ENCODE measurements around the gene WDSUB1. TPM values are rescaled to one million over a fixed set of nuclear protein-coding genes. Genes with fewer than 3 reads are reported as not detected.
A peak's percentile ranks its signal among the peaks of the same experiment; 100 is the strongest.

Gene WDSUB1
- total RNA-seq: 1 to 10 TPM; 5.3 to 5.9 TPM

- peak; percentile 29 for DNase-seq
- no peak for ATAC-seq
- H3K4me1 Mint-ChIP-seq (ENCODE audit: low read depth): peaks cover 23% of the 10 kb centered on the region
These were observed at the start of gene WDSUB1 for GRCh38 chr2:159285929-159286708. WDSUB1 (minus strand) TSS chr2:159286703; CDS start chr2:159283069, 3,634 bp downstream.

GRCh38 chr2:159326569-159327255 lies 40.2 kb upstream of the WDSUB1 start:
- H3K27me3 Mint-ChIP-seq (ENCODE audit: low read depth): no peaks in the 10 kb centered on the region

More at GRCh38 chr2:159285929-159286708, at the start of gene WDSUB1:
- H3K9me3 Mint-ChIP-seq (ENCODE audit: insufficient read depth): no peaks in the 10 kb centered on the region
- peak within 1 kb of the TSS; percentile 85 for H3K27ac Mint-ChIP-seq
- peaks cover 4% of the 10 kb centered on the region for H3K36me3 Mint-ChIP-seq (ENCODE audit: low read depth)
- POLR2A ChIA-PET: interaction anchor here (0.6 to 2.1 kb wide), 5 partner anchors 11 to 618 kb away, joined by 3 to 14 read pairs (median 3); partner anchors contain the start of genes LY75 and MARCHF7
- H3K4me3 Mint-ChIP-seq: peak within 1 kb of the TSS; percentile 85
- H3K27me3 Mint-ChIP-seq (ENCODE audit: low read depth): no peaks in the 10 kb centered on the region
- CTCF ChIA-PET: interaction anchor here (1.8 kb wide), 1 partner anchor 426 kb away, joined by 4 read pairs; no protein-coding TSS in a partner anchor

GRCh38 chr2:159322419-159322818 lies 35.9 kb upstream of the WDSUB1 start:
- POLR2A ChIA-PET: no interaction called here
- no peak for DNase-seq
- no peak overlapping the region for H3K27ac Mint-ChIP-seq
- H3K4me1 Mint-ChIP-seq (ENCODE audit: low read depth): no peaks in the 10 kb centered on the region
- H3K36me3 Mint-ChIP-seq (ENCODE audit: low read depth): no peaks in the 10 kb centered on the region
- H3K9me3 Mint-ChIP-seq (ENCODE audit: insufficient read depth): no peaks in the 10 kb centered on the region
- CTCF ChIA-PET: no interaction called here
- no peaks in the 10 kb centered on the region for H3K27me3 Mint-ChIP-seq (ENCODE audit: low read depth)
- ATAC-seq: no peak
- H3K4me3 Mint-ChIP-seq: no peak overlapping the region

More at GRCh38 chr2:159326569-159327255, 40.2 kb upstream of the WDSUB1 start:
- H3K27ac Mint-ChIP-seq: no peak overlapping the region
- no peak for DNase-seq
- POLR2A ChIA-PET: no interaction called here
- H3K9me3 Mint-ChIP-seq (ENCODE audit: insufficient read depth): no peaks in the 10 kb centered on the region
- CTCF ChIA-PET: no interaction called here
- H3K4me3 Mint-ChIP-seq: no peak overlapping the region
- no peaks in the 10 kb centered on the region for H3K4me1 Mint-ChIP-seq (ENCODE audit: low read depth)
- H3K36me3 Mint-ChIP-seq (ENCODE audit: low read depth): no peaks in the 10 kb centered on the region
- no peak for ATAC-seq

- Mint-ChIP-seq H3K4me3 (no peak overlapping the region), H3K9me3 (ENCODE audit: insufficient read depth) (peaks cover 5% of the 10 kb centered on the region), H3K27ac (no peak overlapping the region), H3K36me3 (ENCODE audit: low read depth) (no peaks in the 10 kb centered on the region), H3K4me1 (ENCODE audit: low read depth) (no peaks in the 10 kb centered on the region), H3K27me3 (ENCODE audit: low read depth) (no peaks in the 10 kb centered on the region)
- no peak for ATAC-seq
- DNase-seq: no peak
- POLR2A ChIA-PET: no interaction called here
- CTCF ChIA-PET: no interaction called here
These were observed 31.0 kb upstream of the WDSUB1 start for GRCh38 chr2:159317392-159318088.

GRCh38 chr2:159307942-159308341 lies 21.4 kb upstream of the WDSUB1 start:
- POLR2A ChIA-PET: no interaction called here
- peaks cover 2% of the 10 kb centered on the region for H3K9me3 Mint-ChIP-seq (ENCODE audit: insufficient read depth)
- CTCF ChIA-PET: no interaction called here
- H3K36me3 Mint-ChIP-seq (ENCODE audit: low read depth): no peaks in the 10 kb centered on the region
- H3K4me3 Mint-ChIP-seq: no peak overlapping the region
- no peak for ATAC-seq
- H3K27ac Mint-ChIP-seq: no peak overlapping the region
- no peaks in the 10 kb centered on the region for H3K4me1 Mint-ChIP-seq (ENCODE audit: low read depth)
- peaks cover 7% of the 10 kb centered on the region for H3K27me3 Mint-ChIP-seq (ENCODE audit: low read depth)
- DNase-seq: no peak

GRCh38 chr2:159300586-159300985 lies 14.1 kb upstream of the WDSUB1 start:
- no peaks in the 10 kb centered on the region for H3K9me3 Mint-ChIP-seq (ENCODE audit: insufficient read depth)
- H3K4me1 Mint-ChIP-seq (ENCODE audit: low read depth): no peaks in the 10 kb centered on the region
- peaks cover 5% of the 10 kb centered on the region for H3K27me3 Mint-ChIP-seq (ENCODE audit: low read depth)
- ChIA-PET POLR2A (no interaction called here), CTCF (no interaction called here)
- H3K36me3 Mint-ChIP-seq (ENCODE audit: low read depth): no peaks in the 10 kb centered on the region
- ATAC-seq (no peak), DNase-seq (no peak)
- H3K27ac Mint-ChIP-seq: no peak overlapping the region
- no peak overlapping the region for H3K4me3 Mint-ChIP-seq

GRCh38 chr2:159298967-159299366 lies 12.5 kb upstream of the WDSUB1 start:
- DNase-seq: no peak
- CTCF ChIA-PET: no interaction called here
- no peak overlapping the region for H3K4me3 Mint-ChIP-seq
- no peak overlapping the region for H3K27ac Mint-ChIP-seq
- no peaks in the 10 kb centered on the region for H3K4me1 Mint-ChIP-seq (ENCODE audit: low read depth)
- peaks cover 5% of the 10 kb centered on the region for H3K27me3 Mint-ChIP-seq (ENCODE audit: low read depth)
- no peak for ATAC-seq
- H3K36me3 Mint-ChIP-seq (ENCODE audit: low read depth): no peaks in the 10 kb centered on the region
- H3K9me3 Mint-ChIP-seq (ENCODE audit: insufficient read depth): no peaks in the 10 kb centered on the region
- POLR2A ChIA-PET: no interaction called here

GRCh38 chr2:159297042-159297707 lies 10.7 kb upstream of the WDSUB1 start:
- no peak for DNase-seq
- H3K27me3 Mint-ChIP-seq (ENCODE audit: low read depth): peaks cover 5% of the 10 kb centered on the region
- ATAC-seq: no peak
- H3K4me3 Mint-ChIP-seq: no peak overlapping the region
- H3K27ac Mint-ChIP-seq: no peak overlapping the region
- CTCF ChIA-PET: no interaction called here
- no peaks in the 10 kb centered on the region for H3K4me1 Mint-ChIP-seq (ENCODE audit: low read depth)
- no peaks in the 10 kb centered on the region for H3K36me3 Mint-ChIP-seq (ENCODE audit: low read depth)
- POLR2A ChIA-PET: interaction anchor here (1.3 kb wide), 1 partner anchor 10 kb away, joined by 3 read pairs; the partner anchor contains the start of gene WDSUB1
- H3K9me3 Mint-ChIP-seq (ENCODE audit: insufficient read depth): no peaks in the 10 kb centered on the region

GRCh38 chr2:159292157-159292556 lies 5.7 kb upstream of the WDSUB1 start:
- no peaks in the 10 kb centered on the region for H3K9me3 Mint-ChIP-seq (ENCODE audit: insufficient read depth)
- no peaks in the 10 kb centered on the region for H3K27me3 Mint-ChIP-seq (ENCODE audit: low read depth)
- peaks cover 14% of the 10 kb centered on the region for H3K4me1 Mint-ChIP-seq (ENCODE audit: low read depth)
- no peaks in the 10 kb centered on the region for H3K36me3 Mint-ChIP-seq (ENCODE audit: low read depth)
- H3K4me3 Mint-ChIP-seq: no peak overlapping the region
- ChIA-PET POLR2A (no interaction called here), CTCF (no interaction called here)
- no peak for ATAC-seq
- H3K27ac Mint-ChIP-seq: no peak overlapping the region
- no peak for DNase-seq

GRCh38 chr2:159290289-159290907 lies 3.9 kb upstream of the WDSUB1 start:
- CTCF ChIA-PET: interaction anchor here (0.8 kb wide), 1 partner anchor 157 kb away, joined by 3 read pairs; no protein-coding TSS in a partner anchor

GRCh38 chr2:159287733-159288132 lies 1.2 kb upstream of the WDSUB1 start:
- DNase-seq (no peak), ATAC-seq (no peak)
- Mint-ChIP-seq H3K4me1 (ENCODE audit: low read depth) (peaks cover 23% of the 10 kb centered on the region), H3K9me3 (ENCODE audit: insufficient read depth) (no peaks in the 10 kb centered on the region), H3K27me3 (ENCODE audit: low read depth) (no peaks in the 10 kb centered on the region), H3K27ac (no peak overlapping the region), H3K36me3 (ENCODE audit: low read depth) (no peaks in the 10 kb centered on the region), H3K4me3 (no peak overlapping the region)
- ChIA-PET POLR2A (interaction anchor here (0.6 to 0.7 kb wide), 2 partner anchors 51 to 424 kb away, joined by 3 to 5 read pairs; partner anchors contain the start of gene MARCHF7), CTCF (interaction anchor here (0.6 to 1.8 kb wide), 4 partner anchors 53 to 1128 kb away, joined by 3 to 4 read pairs (median 3); no protein-coding TSS in a partner anchor)

More at GRCh38 chr2:159290289-159290907, 3.9 kb upstream of the WDSUB1 start:
- DNase-seq (peak; percentile 43), ATAC-seq (no peak)
- Mint-ChIP-seq H3K9me3 (ENCODE audit: insufficient read depth) (no peaks in the 10 kb centered on the region), H3K4me3 (no peak overlapping the region), H3K27me3 (ENCODE audit: low read depth) (no peaks in the 10 kb centered on the region), H3K27ac (peak overlapping the region; percentile 5), H3K36me3 (ENCODE audit: low read depth) (no peaks in the 10 kb centered on the region), H3K4me1 (ENCODE audit: low read depth) (peaks cover 19% of the 10 kb centered on the region)
- POLR2A ChIA-PET: interaction anchor here (1.1 kb wide), 1 partner anchor 55 kb away, joined by 4 read pairs; no protein-coding TSS in a partner anchor

All from activated CD8-positive, alpha-beta T cell treated with anti-CD3 and anti-CD28 coated beads, Interleukin-2, amount 10 ng/mL, durations not matched to agents 7 days and 5 days (primary cell).